Activated T-helper 2 cell treated with anti-CD3 and anti-CD28 coated beads, Interferon-gamma antibody, Interleukin-2, Interleukin-4, amounts not matched to agents 10 μg/mL and 5 μg/mL and 100 μg/mL, durations not matched to agents 14 hours and 24 hours and 36 hours (primary cell): Measurements from ENCODE around the gene SLC5A3. TPM values are rescaled to one million over a fixed set of nuclear protein-coding genes. Genes with fewer than 3 reads are reported as not detected.

ENCODE experiments used
- DNase-seq: peaks from one replicate; pipeline ENCODE4 v3.0.0; 2021; ENCODE audit warnings: low spot score
- H3K27ac Mint-ChIP-seq: one replicate; pipeline ENCODE4 v1.8.0; 2021; ENCODE audit warnings: mixed read lengths
- H3K27me3 Mint-ChIP-seq: one replicate; pipeline ENCODE4 v1.8.0; 2021; ENCODE audit warnings: low read depth, mixed read lengths
- H3K36me3 Mint-ChIP-seq: one replicate; pipeline ENCODE4 v1.8.0; 2021; ENCODE audit warnings: low read depth, mixed read lengths
- H3K4me1 Mint-ChIP-seq: one replicate; pipeline ENCODE4 v1.8.0; 2021; ENCODE audit warnings: low read depth, mixed read lengths
- H3K4me3 Mint-ChIP-seq: one replicate; pipeline ENCODE4 v1.8.0; 2021; ENCODE audit warnings: low read depth, mild to moderate bottlenecking, moderate library complexity, mixed read lengths
- H3K9me3 Mint-ChIP-seq: one replicate; pipeline ENCODE4 v1.8.0; 2021; ENCODE audit warnings: mixed read lengths
- intact Hi-C: fragments of 100-400 bp; cut with micrococcal nuclease; formaldehyde crosslinking; loops from one replicate; pipeline ENCODE4 v1.15.1; 2023
- total RNA-seq: library from RNA; stranded (reverse); gene quantifications from 2 replicates; pipeline ENCODE4 v1.2.3, GENCODE V29; 2022

SLC5A3 gene
- total RNA-seq, 1 donor from 2014 or later = 41.0 TPM

DNA sequence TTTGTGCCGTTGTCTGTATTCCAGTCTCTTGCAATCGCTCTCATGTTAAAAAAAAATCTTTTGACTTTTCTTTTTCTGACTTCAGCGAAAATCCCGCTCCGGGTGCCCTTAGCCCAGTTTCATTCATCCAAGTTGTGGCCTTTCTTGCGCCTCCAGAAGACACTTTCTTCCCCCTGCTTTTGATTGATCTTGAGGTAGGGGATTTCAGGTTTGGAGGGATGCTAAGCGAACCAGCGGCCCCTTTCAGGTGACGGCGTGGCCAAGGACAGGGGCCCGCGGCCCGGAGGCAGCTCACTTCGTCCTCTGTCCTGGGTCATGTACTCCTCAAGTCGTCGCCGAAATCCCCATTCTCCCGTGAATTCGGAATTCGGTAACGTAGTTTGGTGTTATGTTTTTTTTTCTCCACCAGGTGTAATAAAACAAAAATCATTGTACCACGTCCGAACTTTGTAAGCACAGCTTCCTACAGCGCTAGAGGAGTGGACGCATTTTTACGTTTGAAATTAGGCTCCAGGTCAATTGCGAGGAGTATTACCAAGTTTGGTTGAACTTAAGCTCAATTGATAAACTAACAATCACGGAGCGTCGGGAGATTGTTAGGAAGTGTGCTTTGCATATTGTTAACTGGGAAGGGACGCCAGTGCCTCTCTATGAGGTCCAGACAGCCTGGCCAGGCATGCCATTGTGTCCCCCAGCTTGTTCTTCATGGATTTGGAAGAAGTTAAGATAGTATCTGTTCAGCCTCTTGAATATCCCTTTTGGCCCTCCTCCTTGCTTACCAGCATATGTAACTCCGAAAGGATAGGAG lies 1.1 kb downstream of the SLC5A3 start:
- Mint-ChIP-seq H3K4me1 (peaks cover 54% of the 10 kb centered on the region), H3K9me3 (no peaks in the 10 kb centered on the region), H3K27ac (peak overlapping the region; percentile 88), H3K36me3 (peaks cover 53% of the 10 kb centered on the region), H3K4me3 (peak overlapping the region; percentile 95), H3K27me3 (no peaks in the 10 kb centered on the region)
- intact Hi-C loops = loop anchor here (5.0 to 10.0 kb wide), 3 partner anchors 42 to 430 kb away; partner anchors contain the start of genes CRYZL1 and ITSN1
- DNase-seq = no peak

GRCh38 chr21:34075091-34075425 lies 1.7 kb downstream of the SLC5A3 start:
- Mint-ChIP-seq H3K36me3 (peaks cover 58% of the 10 kb centered on the region), H3K27ac (peak overlapping the region; percentile 89), H3K27me3 (no peaks in the 10 kb centered on the region), H3K9me3 (no peaks in the 10 kb centered on the region), H3K4me1 (peaks cover 60% of the 10 kb centered on the region), H3K4me3 (peak overlapping the region; percentile 95)
- intact Hi-C loops = loop anchor here (5.0 to 10.0 kb wide), 2 partner anchors 202 to 430 kb away; partner anchors contain the start of genes CRYZL1 and ITSN1
- DNase-seq = no peak

GRCh38 chr21:34075760-34076660 lies 2.6 kb downstream of the SLC5A3 start:
- Mint-ChIP-seq H3K27me3 (no peaks in the 10 kb centered on the region), H3K9me3 (no peaks in the 10 kb centered on the region), H3K27ac (peak overlapping the region; percentile 89), H3K4me3 (peak overlapping the region; percentile 95), H3K36me3 (peaks cover 68% of the 10 kb centered on the region), H3K4me1 (peaks cover 69% of the 10 kb centered on the region)
- DNase-seq = no peak
- intact Hi-C loops = loop anchor here (2.0 to 10.0 kb wide), 3 partner anchors 129 to 431 kb away; partner anchors contain the start of genes CRYZL1 and ITSN1

DNA sequence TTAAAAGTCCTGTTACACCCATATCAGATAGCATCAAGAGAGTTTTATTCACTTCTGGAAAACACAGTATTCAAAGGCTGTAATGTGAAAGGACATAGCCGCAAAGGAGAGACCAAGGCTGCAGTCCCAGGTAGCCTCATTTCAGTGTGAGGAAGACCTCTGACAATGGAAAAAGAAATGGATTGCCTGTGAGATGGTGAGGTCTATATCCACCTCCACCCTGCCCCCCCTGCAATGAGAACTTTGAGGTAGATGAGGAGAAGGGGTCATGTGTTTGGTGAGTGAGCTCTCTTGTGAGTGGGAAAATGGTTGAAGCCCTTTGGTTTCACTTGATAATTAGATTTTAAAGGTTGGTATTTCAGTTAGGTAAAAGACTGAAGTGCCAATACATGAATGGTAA lies 3.5 kb downstream of the SLC5A3 start:
- H3K9me3 Mint-ChIP-seq = no peaks in the 10 kb centered on the region

GRCh38 chr21:34077888-34078287 lies 4.5 kb downstream of the SLC5A3 start:
- DNase-seq = no peak
- Mint-ChIP-seq H3K4me3 (peak overlapping the region; percentile 64), H3K4me1 (peaks cover 77% of the 10 kb centered on the region), H3K9me3 (no peaks in the 10 kb centered on the region), H3K27me3 (no peaks in the 10 kb centered on the region), H3K27ac (peak overlapping the region; percentile 73), H3K36me3 (peaks cover 87% of the 10 kb centered on the region)
- intact Hi-C loops = loop anchor here (1.0 to 10.0 kb wide), 7 partner anchors 51 to 433 kb away; partner anchors contain the start of genes CRYZL1 and ITSN1

More for the DNA sequence above, 3.5 kb downstream of the SLC5A3 start:
- Mint-ChIP-seq H3K27ac (peak overlapping the region; percentile 54), H3K4me3 (peak overlapping the region; percentile 95), H3K36me3 (peaks cover 76% of the 10 kb centered on the region), H3K4me1 (peaks cover 72% of the 10 kb centered on the region), H3K27me3 (no peaks in the 10 kb centered on the region)
- no peak for DNase-seq
- intact Hi-C loops = loop anchor here (2.0 to 10.0 kb wide), 3 partner anchors 130 to 432 kb away; partner anchors contain the start of genes CRYZL1 and ITSN1

DNA sequence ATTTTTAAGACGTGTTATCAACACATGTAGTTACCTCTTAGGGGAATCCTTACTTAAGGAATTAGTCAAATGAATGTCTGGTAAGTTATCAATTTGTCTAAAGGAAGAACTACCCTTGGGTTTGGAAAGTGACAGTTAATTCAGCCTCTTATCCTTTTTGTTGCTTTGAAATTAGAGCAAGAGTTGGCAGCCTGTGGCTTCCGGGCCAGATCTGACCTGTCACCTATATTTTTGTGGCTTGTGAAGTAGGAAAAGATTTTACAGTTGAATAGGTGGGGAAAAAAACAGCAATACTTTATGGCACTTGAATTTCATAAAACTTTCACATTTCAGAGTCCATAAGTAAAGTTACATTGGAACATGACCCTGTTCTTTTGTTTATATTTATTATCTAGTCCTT lies 5.5 kb downstream of the SLC5A3 start:
- H3K27ac Mint-ChIP-seq = peak overlapping the region; percentile 73
- H3K4me3 Mint-ChIP-seq = peak overlapping the region; percentile 64
- peaks cover 86% of the 10 kb centered on the region for H3K4me1 Mint-ChIP-seq
- intact Hi-C loops = loop anchor here (1.0 to 10.0 kb wide), 6 partner anchors 50 to 434 kb away; partner anchors contain the start of genes CRYZL1 and ITSN1
- no peaks in the 10 kb centered on the region for H3K9me3 Mint-ChIP-seq
- H3K36me3 Mint-ChIP-seq = peaks cover 97% of the 10 kb centered on the region
- H3K27me3 Mint-ChIP-seq = no peaks in the 10 kb centered on the region
- DNase-seq = no peak

GRCh38 chr21:34080710-34081109 lies 7.3 kb downstream of the SLC5A3 start:
- intact Hi-C loops = no loop called here

GRCh38 chr21:34082769-34083168 lies 9.4 kb downstream of the SLC5A3 start:
- Mint-ChIP-seq H3K4me3 (no peak overlapping the region), H3K36me3 (peaks cover 72% of the 10 kb centered on the region), H3K9me3 (no peaks in the 10 kb centered on the region), H3K4me1 (peaks cover 66% of the 10 kb centered on the region), H3K27me3 (no peaks in the 10 kb centered on the region), H3K27ac (peak overlapping the region; percentile 77)
- no peak for DNase-seq
- intact Hi-C loops = no loop called here

More at GRCh38 chr21:34080710-34081109, 7.3 kb downstream of the SLC5A3 start:
- H3K27me3 Mint-ChIP-seq = no peaks in the 10 kb centered on the region
- H3K36me3 Mint-ChIP-seq = peaks cover 91% of the 10 kb centered on the region
- H3K4me3 Mint-ChIP-seq = peak overlapping the region; percentile 49
- peaks cover 85% of the 10 kb centered on the region for H3K4me1 Mint-ChIP-seq
- H3K27ac Mint-ChIP-seq = peak overlapping the region; percentile 75
- no peaks in the 10 kb centered on the region for H3K9me3 Mint-ChIP-seq
- no peak for DNase-seq

- Mint-ChIP-seq H3K4me1 (peaks cover 60% of the 10 kb centered on the region), H3K4me3 (peak overlapping the region; percentile 28), H3K27me3 (no peaks in the 10 kb centered on the region), H3K27ac (peak overlapping the region; percentile 77), H3K9me3 (no peaks in the 10 kb centered on the region), H3K36me3 (peaks cover 66% of the 10 kb centered on the region)
- no peak for DNase-seq
- intact Hi-C loops = no loop called here
Observed at GRCh38 chr21:34083357-34083756, 10.0 kb downstream of the SLC5A3 start.

- peak overlapping the region; percentile 25 for H3K27ac Mint-ChIP-seq
- H3K27me3 Mint-ChIP-seq = no peaks in the 10 kb centered on the region
- peaks cover 57% of the 10 kb centered on the region for H3K36me3 Mint-ChIP-seq
- DNase-seq = no peak
- H3K4me1 Mint-ChIP-seq = peaks cover 50% of the 10 kb centered on the region
- intact Hi-C loops = no loop called here
- no peak overlapping the region for H3K4me3 Mint-ChIP-seq
- no peaks in the 10 kb centered on the region for H3K9me3 Mint-ChIP-seq
Observed at GRCh38 chr21:34085129-34085528, 11.8 kb downstream of the SLC5A3 start.

- H3K36me3 Mint-ChIP-seq = peaks cover 48% of the 10 kb centered on the region
- no peaks in the 10 kb centered on the region for H3K27me3 Mint-ChIP-seq
- peaks cover 48% of the 10 kb centered on the region for H3K4me1 Mint-ChIP-seq
- H3K9me3 Mint-ChIP-seq = no peaks in the 10 kb centered on the region
- H3K27ac Mint-ChIP-seq = no peak overlapping the region
- DNase-seq = no peak
- intact Hi-C loops = no loop called here
- H3K4me3 Mint-ChIP-seq = no peak overlapping the region
Observed at GRCh38 chr21:34086887-34087306, 13.5 kb downstream of the SLC5A3 start.

DNA sequence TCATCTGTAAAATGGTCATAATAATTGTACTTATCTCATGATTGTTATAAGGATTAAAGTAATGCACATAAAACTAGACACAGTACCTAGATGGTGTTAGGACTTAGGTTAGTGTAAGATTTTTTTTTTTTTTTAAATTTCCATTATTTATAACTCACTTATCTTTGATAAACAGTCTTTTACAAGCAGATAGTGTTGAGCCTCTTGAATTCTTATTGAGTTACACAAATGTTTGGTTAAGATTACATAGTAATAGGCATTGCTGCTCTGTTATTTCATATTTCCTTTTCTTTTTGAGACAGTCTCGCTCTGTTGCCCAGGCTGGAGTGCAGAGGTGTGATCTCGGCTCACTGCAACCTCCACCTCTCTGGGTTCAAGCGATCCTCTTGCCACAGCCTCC lies 15.4 kb downstream of the SLC5A3 start:
- peaks cover 46% of the 10 kb centered on the region for H3K36me3 Mint-ChIP-seq
- peak overlapping the region; percentile 13 for H3K27ac Mint-ChIP-seq
- intact Hi-C loops = no loop called here

More for the DNA sequence above, 15.4 kb downstream of the SLC5A3 start:
- DNase-seq = no peak
- Mint-ChIP-seq H3K27me3 (no peaks in the 10 kb centered on the region), H3K4me1 (peaks cover 37% of the 10 kb centered on the region), H3K4me3 (no peak overlapping the region), H3K9me3 (no peaks in the 10 kb centered on the region)
